ENCODE measurements around the gene GRM8.

Gene GRM8

DNA sequence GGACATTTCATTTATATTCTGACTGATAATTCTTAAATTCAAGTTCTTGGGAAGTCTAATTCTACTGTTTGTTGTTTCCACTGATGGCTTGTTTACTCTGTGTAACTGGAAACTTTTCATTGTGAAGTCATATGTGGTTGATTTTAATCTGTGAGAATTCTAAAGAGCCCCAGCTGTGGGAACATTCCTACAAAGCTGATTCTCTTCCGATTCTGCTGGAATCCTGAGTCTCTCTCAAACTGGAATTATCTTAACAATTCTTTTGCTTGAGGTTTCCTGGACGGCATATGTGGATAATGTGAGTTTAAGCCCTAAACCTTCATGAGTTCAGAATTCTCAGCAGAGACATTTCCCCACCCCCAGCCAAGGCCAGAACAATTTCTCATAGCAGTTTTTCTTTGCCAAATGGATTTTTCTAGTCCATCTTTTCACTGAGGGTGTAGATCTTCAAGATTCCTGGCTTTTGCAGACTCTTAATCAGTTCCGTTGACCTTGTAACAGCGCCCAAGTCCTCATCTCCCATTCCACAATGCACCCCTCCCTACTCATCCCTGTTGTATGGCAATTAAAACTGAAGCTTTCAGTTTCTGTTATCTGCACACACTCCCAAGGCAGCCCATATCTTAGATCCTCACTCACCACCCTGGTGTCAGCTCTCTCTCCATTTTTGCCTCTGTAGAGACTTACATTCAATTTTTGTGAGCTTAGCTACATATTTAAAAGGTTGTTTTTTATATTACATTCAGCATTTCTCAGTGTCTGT lies 37.6 kb downstream of the GRM8 start:
- H3K4me3 ChIP-seq (replicated peaks in 1 of 2; ENCODE audit: low read depth in 2 of 2, low read length in 2 of 2), result no peak overlapping the region
- no peak for DNase-seq (ENCODE audit: low read depth in 2 of 2)
- TF ChIP-seq, protein P1, sequence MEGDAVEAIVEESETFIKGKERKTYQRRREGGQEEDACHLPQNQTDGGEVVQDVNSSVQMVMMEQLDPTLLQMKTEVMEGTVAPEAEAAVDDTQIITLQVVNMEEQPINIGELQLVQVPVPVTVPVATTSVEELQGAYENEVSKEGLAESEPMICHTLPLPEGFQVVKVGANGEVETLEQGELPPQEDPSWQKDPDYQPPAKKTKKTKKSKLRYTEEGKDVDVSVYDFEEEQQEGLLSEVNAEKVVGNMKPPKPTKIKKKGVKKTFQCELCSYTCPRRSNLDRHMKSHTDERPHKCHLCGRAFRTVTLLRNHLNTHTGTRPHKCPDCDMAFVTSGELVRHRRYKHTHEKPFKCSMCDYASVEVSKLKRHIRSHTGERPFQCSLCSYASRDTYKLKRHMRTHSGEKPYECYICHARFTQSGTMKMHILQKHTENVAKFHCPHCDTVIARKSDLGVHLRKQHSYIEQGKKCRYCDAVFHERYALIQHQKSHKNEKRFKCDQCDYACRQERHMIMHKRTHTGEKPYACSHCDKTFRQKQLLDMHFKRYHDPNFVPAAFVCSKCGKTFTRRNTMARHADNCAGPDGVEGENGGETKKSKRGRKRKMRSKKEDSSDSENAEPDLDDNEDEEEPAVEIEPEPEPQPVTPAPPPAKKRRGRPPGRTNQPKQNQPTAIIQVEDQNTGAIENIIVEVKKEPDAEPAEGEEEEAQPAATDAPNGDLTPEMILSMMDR (IDR thresholded peaks at IDR 0.05; ENCODE audit: low read depth, low read length), result no peak

DNA sequence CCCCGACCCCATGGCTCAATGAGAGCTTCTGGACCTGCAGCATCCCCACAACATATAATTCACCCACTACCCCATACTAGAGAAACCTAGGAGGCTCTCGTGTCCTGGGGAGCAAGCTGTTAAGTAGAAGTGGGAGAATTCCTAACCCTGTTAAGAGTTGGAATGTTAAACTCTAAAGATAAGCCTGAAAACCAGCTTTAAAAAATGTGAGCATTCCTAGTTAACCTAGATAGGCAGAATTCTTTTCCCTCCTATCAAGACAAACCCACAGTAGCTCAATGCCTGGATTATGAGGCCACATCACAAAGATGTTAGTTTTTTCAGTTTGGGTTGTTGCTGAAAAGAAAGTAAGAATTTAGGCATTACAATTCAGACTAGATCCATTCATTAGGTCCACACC lies 42.9 kb downstream of the GRM8 start:
- DNase-seq (ENCODE audit: low read depth in 2 of 2), result no peak
- TF ChIP-seq, protein P1 (IDR thresholded peaks at IDR 0.05; ENCODE audit: low read depth, low read length), result no peak
- H3K4me3 ChIP-seq (replicated peaks in 1 of 2; ENCODE audit: low read depth in 2 of 2, low read length in 2 of 2), result no peak overlapping the region

DNA sequence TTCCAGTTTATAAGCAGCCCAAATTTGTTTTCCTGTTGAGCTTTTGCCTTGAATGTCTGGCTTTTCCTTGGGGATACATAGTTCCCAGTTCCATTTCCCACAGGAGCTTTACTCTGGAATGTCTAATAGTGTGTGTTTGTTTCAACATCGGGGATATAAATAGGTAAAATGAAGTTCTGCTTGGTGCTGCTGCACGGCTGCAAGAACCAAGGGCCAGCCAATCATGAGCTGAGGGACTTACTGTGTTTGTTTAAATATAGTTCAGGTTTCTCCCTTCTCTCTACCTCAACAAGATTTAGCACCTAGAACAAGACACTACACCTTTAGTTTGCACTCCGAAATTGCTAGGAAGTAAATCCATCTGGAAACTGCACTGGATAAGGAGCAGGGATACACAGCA lies 43.9 kb downstream of the GRM8 start:
- no peak for DNase-seq (ENCODE audit: low read depth in 2 of 2)
- no peak overlapping the region for H3K4me3 ChIP-seq (replicated peaks in 1 of 2; ENCODE audit: low read depth in 2 of 2, low read length in 2 of 2)
- TF ChIP-seq, protein P1 (IDR thresholded peaks at IDR 0.05; ENCODE audit: low read depth, low read length), result no peak

DNA sequence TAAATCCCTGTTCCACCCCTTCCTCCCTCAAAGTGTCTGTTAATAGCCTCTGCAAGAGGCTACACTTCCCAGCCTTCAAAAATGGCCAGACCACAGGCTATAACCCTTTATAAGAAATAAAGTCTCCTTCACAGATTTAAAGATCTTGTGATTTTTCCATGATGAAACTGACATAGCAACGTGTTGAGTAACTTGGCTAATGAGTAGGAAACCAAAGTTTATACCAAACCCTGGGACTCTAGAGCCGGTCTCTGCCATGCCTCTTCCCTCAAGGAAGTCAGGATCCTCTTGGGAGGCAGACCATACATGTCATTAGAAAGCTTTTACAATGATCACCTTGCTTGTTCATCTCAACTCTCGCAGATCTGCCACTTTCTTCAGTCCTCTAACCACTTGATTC lies 44.4 kb downstream of the GRM8 start:
- no peak overlapping the region for H3K4me3 ChIP-seq (replicated peaks in 1 of 2; ENCODE audit: low read depth in 2 of 2, low read length in 2 of 2)
- TF ChIP-seq, protein P1 (IDR thresholded peaks at IDR 0.05; ENCODE audit: low read depth, low read length), result no peak
- DNase-seq (ENCODE audit: low read depth in 2 of 2), result no peak

DNA sequence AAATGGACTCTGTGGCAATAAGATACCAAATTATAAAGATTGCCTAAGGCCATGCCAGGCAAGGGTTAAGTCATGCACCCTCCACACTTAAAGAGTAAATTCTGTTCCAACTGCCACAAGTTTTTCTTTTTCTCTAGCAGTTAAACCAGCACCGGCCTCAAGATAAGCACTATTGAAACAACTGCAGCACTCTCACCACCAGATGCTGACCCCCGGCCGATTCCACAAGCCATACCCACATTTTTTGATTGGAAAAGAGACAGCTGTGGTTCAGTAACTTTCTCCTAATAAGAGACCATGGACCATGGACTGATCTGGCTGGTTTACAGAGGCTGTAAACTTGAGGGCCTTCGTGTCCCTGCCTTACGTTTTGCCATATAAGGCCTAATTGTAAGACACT lies 44.9 kb downstream of the GRM8 start:
- H3K4me3 ChIP-seq (replicated peaks in 1 of 2; ENCODE audit: low read depth in 2 of 2, low read length in 2 of 2), result no peak overlapping the region
- no peak for DNase-seq (ENCODE audit: low read depth in 2 of 2)
- TF ChIP-seq, protein P1 (IDR thresholded peaks at IDR 0.05; ENCODE audit: low read depth, low read length), result no peak

DNA sequence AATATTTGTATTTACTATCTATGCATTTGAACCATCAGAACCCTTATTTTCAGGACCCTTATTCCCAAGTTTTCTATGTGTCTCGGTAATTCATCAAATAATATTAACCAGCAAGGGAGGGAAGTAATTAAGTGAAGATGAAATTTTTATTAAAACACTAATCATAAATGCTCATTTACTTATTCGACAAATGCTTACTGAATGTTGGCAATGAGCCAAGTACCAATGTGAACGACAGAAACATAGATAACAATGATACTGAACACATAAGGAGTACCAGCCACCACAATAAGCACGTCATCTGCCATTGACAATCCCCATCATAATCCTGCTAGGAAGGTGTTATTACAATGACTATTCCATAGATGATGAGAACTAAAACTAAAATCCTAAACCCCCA lies 45.5 kb downstream of the GRM8 start:
- TF ChIP-seq, protein P1 (IDR thresholded peaks at IDR 0.05; ENCODE audit: low read depth, low read length), result no peak
- DNase-seq (ENCODE audit: low read depth in 2 of 2), result no peak

DNA sequence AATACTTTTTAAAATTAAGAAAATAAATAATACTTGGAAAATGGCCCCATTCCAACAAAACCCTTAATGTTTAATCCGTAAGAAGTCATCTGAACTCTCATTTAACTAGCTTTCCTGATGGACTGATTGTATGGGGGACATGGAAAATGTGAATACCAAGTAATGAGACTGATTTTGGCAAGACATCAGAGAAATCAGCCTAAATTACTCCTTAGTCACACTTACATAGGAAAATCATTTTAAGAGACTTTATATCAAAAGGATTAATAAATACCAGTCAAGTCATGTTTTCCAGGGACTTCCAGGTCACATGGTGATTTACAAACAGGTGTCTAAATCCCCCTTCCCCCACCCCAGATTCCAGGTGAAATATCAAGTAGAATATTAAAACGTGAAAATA lies 58.2 kb downstream of the GRM8 start:
- no peak for DNase-seq (ENCODE audit: low read depth in 2 of 2)
- TF ChIP-seq, protein P1 (IDR thresholded peaks at IDR 0.05; ENCODE audit: low read depth, low read length), result no peak
- no peak overlapping the region for H3K4me3 ChIP-seq (replicated peaks in 1 of 2; ENCODE audit: low read depth in 2 of 2, low read length in 2 of 2)

More for the DNA sequence above, 45.5 kb downstream of the GRM8 start:
- H3K4me3 ChIP-seq (replicated peaks in 1 of 2; ENCODE audit: low read depth in 2 of 2, low read length in 2 of 2), result no peak overlapping the region

Data from cardiac fibroblast (primary cell).